Measurements from ENCODE around the gene VOPP1.

Gene VOPP1

DNA sequence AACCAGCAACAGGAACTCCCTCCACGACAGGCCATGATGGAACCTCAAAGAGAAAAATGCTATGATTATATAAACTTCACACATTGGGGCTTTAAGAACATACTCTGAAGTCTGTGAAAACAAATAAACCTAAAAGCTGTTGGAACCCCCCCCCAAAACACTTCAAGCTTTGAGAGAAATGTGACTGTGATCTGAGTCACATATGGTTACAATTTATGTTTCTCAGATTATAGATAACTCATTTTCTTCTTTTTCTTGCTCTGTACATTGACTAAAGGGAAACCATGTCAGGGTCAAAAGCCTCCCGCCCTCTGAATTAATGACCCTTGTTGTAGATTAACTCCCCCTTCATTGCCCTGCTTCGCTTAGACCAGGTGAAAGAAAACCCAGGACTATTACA is 15.8 kb downstream of the VOPP1 start:
- TF ChIP-seq EZH2phosphoT487 (IDR thresholded peaks at IDR 0.05; ENCODE audit: borderline replicate concordance, low read length): no peak
- TF ChIP-seq, protein P1, sequence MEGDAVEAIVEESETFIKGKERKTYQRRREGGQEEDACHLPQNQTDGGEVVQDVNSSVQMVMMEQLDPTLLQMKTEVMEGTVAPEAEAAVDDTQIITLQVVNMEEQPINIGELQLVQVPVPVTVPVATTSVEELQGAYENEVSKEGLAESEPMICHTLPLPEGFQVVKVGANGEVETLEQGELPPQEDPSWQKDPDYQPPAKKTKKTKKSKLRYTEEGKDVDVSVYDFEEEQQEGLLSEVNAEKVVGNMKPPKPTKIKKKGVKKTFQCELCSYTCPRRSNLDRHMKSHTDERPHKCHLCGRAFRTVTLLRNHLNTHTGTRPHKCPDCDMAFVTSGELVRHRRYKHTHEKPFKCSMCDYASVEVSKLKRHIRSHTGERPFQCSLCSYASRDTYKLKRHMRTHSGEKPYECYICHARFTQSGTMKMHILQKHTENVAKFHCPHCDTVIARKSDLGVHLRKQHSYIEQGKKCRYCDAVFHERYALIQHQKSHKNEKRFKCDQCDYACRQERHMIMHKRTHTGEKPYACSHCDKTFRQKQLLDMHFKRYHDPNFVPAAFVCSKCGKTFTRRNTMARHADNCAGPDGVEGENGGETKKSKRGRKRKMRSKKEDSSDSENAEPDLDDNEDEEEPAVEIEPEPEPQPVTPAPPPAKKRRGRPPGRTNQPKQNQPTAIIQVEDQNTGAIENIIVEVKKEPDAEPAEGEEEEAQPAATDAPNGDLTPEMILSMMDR (IDR thresholded peaks at IDR 0.05; ENCODE audit: low read depth, low read length, poor library complexity, severe bottlenecking): no peak
- Histone ChIP-seq H3K4me1 (ENCODE audit: control insufficient read depth, low read length) (peaks cover 85% of the 10 kb centered on the region), H4K20me1 (ENCODE audit: control insufficient read depth, insufficient read depth, low read depth, low read length) (peaks cover 11% of the 10 kb centered on the region)

DNA sequence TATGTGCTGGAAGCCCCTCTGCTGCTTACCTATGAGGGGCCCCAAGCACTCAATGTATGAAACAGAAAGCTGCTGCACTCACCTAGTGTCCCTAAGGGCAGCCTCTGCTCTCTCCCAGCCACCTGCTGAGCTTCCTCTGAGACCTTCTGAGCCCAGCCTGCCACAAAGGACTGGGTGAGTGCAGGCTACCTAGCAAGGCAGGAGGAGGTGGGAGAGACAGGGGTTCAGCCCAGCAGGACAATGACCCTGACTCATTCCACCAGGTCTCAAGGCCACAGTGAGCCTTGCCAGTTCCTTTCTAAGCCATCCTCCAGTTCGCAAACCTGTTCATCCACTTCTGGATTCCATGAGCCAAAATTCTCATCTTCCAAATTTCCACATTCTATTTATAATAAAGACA is 16.3 kb downstream of the VOPP1 start:
- Histone ChIP-seq H4K20me1 (ENCODE audit: control insufficient read depth, insufficient read depth, low read depth, low read length) (peaks cover 9% of the 10 kb centered on the region), H3F3A (ENCODE audit: control insufficient read depth, insufficient read depth) (peaks cover 18% of the 10 kb centered on the region), H3K27ac (ENCODE audit: low read depth, low read length) (0 out of 2 replicates have a peak overlapping the region, but pooled peaks have one; percentile 4), H3K4me1 (ENCODE audit: control insufficient read depth, low read length) (peaks cover 85% of the 10 kb centered on the region), H3K9me3 (ENCODE audit: control insufficient read depth, insufficient read depth, low read length) (no peaks in the 10 kb centered on the region), H3K4me3 (ENCODE audit: low read length) (0 out of 2 replicates have a peak overlapping the region, but pooled peaks have one; percentile 11), H3K9me2 (replicated peaks; ENCODE audit: control insufficient read depth, low read length) (no peaks in the 10 kb centered on the region), H3K79me2 (ENCODE audit: control insufficient read depth, low read length) (peaks cover 100% of the 10 kb centered on the region), H3K27me3 (ENCODE audit: control insufficient read depth, low read length) (no peaks in the 10 kb centered on the region), H3K36me3 (ENCODE audit: control insufficient read depth, low read length) (peaks cover 28% of the 10 kb centered on the region), H3K4me2 (ENCODE audit: low read length) (peak overlapping the region; percentile 93)
- TF ChIP-seq, protein P1 (IDR thresholded peaks at IDR 0.05; ENCODE audit: low read depth, low read length, poor library complexity, severe bottlenecking): no peak

More for the DNA sequence above, 15.8 kb downstream of the VOPP1 start:
- Histone ChIP-seq H3K9me2 (replicated peaks; ENCODE audit: control insufficient read depth, low read length) (no peaks in the 10 kb centered on the region), H3K27ac (ENCODE audit: low read depth, low read length) (peak overlapping the region; percentile 89), H3K4me3 (ENCODE audit: low read length) (peak overlapping the region; percentile 72), H3K27me3 (ENCODE audit: control insufficient read depth, low read length) (no peaks in the 10 kb centered on the region), H3F3A (ENCODE audit: control insufficient read depth, insufficient read depth) (peaks cover 18% of the 10 kb centered on the region), H3K9me3 (ENCODE audit: control insufficient read depth, insufficient read depth, low read length) (no peaks in the 10 kb centered on the region), H3K4me2 (ENCODE audit: low read length) (peak overlapping the region; percentile 93), H3K36me3 (ENCODE audit: control insufficient read depth, low read length) (peaks cover 24% of the 10 kb centered on the region), H3K79me2 (ENCODE audit: control insufficient read depth, low read length) (peaks cover 100% of the 10 kb centered on the region)

DNA sequence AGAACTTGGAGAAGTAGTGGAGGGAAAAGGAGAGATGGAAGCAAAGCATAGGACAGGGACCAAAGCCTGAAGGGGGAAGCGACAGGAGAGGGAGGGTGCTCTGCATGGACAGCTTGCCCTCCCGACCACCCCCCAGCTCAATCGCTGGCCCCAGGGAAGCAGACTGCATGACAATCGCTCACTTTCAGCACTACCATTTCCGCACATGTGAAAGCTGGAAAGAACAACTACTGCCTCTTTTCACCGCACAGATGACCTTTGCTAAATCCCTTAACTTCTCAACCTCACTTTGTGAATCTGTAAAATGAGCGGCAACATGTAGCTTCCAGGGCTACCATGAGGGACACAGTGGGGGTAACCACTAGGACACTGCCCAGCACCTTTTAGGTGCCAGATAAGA is 17.1 kb downstream of the VOPP1 start:
- Histone ChIP-seq H4K20me1 (ENCODE audit: control insufficient read depth, insufficient read depth, low read depth, low read length) (peaks cover 11% of the 10 kb centered on the region; the same call in 1 of the 2 replicates), H3K4me1 (ENCODE audit: control insufficient read depth, low read length) (peaks cover 85% of the 10 kb centered on the region), H3K9me3 (ENCODE audit: control insufficient read depth, insufficient read depth, low read length) (no peaks in the 10 kb centered on the region), H3K27ac (ENCODE audit: low read depth, low read length) (no peak overlapping the region), H3K4me2 (ENCODE audit: low read length) (no peak overlapping the region), H3K9me2 (replicated peaks; ENCODE audit: control insufficient read depth, low read length) (no peaks in the 10 kb centered on the region), H3F3A (ENCODE audit: control insufficient read depth, insufficient read depth) (peaks cover 17% of the 10 kb centered on the region), H3K4me3 (ENCODE audit: low read length) (no peak overlapping the region), H3K27me3 (ENCODE audit: control insufficient read depth, low read length) (no peaks in the 10 kb centered on the region), H3K36me3 (ENCODE audit: control insufficient read depth, low read length) (peaks cover 29% of the 10 kb centered on the region), H3K79me2 (ENCODE audit: control insufficient read depth, low read length) (peaks cover 100% of the 10 kb centered on the region)
- TF ChIP-seq EZH2phosphoT487 (IDR thresholded peaks at IDR 0.05; ENCODE audit: borderline replicate concordance, low read length): no peak
- TF ChIP-seq, protein P1 (IDR thresholded peaks at IDR 0.05; ENCODE audit: low read depth, low read length, poor library complexity, severe bottlenecking): no peak

Data from DOHH2 (cell line).